Suprapubic skin (tissue), 3 donors: ENCODE data around the gene CDHR4.

Source experiments
- CTCF ChIP-seq, 2 donors: fragments of 200-600 bp in 1 of 2; fragments of 450-650 bp in 1 of 2; sonication (generic) in 1 of 2; IDR thresholded peaks; one replicate each; pipeline ENCODE4 v1.5.1; 2016 to 2019; ENCODE audit warnings: antibody characterized with exemption in 2 of 2, mild to moderate bottlenecking in 1 of 2, moderate library complexity in 1 of 2
- POLR2A ChIP-seq, 2 donors: fragments of 450-650 bp; IDR thresholded peaks; one replicate each; pipeline ENCODE4 v1.6.1; 2017; ENCODE audit warnings: antibody characterized with exemption in 2 of 2, mild to moderate bottlenecking in 2 of 2, moderate library complexity in 2 of 2

DNA sequence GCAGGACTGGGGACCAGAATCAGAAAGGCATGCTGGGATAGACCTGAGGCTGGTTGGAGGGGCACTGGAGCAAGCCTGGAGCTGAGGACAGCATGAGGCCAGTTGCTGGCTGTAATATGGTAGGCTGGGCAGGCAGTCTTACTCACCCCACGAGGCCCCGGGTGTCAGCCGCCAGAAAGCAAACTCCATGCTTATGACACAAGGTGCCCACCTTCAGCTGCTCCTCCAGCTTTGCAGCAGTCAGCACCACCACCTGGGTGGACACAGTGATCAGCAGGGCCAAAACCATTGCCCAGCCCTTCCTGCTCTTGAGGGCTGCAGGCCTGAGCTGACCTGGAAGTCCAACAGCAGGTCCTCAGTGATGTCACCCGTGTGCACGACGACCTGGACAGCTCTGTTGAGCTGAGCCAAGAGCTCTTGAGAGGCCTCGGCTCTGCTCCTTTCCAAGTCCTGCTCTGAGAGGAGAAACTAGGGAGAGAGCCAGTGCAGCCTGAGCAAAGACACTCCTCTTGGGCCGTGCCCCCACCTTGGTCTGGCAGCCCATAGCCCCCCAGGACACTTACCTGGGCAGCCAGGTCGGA is 13.3 kb upstream of the CDHR4 start:
- TF ChIP-seq CTCF (IDR thresholded peaks at IDR 0.05) (no peak), POLR2A (IDR thresholded peaks at IDR 0.05) (no peak)
